Uterus (tissue), 4 donors: ENCODE data around the gene PMEPA1. TPM values are rescaled to one million over a fixed set of nuclear protein-coding genes. Genes with fewer than 3 reads are reported as not detected.

Experiments
- DNase-seq, 2 donors: peaks; one replicate each; pipeline ENCODE4 v3.0.0-alpha.2; 2019 to 2020
- H3K27ac ChIP-seq, 2 donors: fragments of 200-600 bp; sonication (generic); 1 replicate in 1 of 2; 2 replicates in 1 of 2; pipeline ENCODE4 v1.5.1; 2016 to 2018
- H3K27me3 ChIP-seq, 2 donors: fragments of 200-600 bp; sonication (generic); one replicate each; pipeline ENCODE4 v1.5.1; 2018 to 2019; ENCODE audit warnings: control low read depth in 1 of 2
- H3K36me3 ChIP-seq, 2 donors: fragments of 200-600 bp; sonication (generic); one replicate each; pipeline ENCODE4 v1.5.1; 2019; ENCODE audit warnings: control low read depth in 1 of 2
- H3K4me1 ChIP-seq, 2 donors: fragments of 200-600 bp; sonication (generic); one replicate each; pipeline ENCODE4 v1.5.1; 2018 to 2019; ENCODE audit warnings: control low read depth in 1 of 2
- H3K4me3 ChIP-seq, 2 donors: fragments of 200-600 bp; sonication (generic); 1 replicate in 1 of 2; 2 replicates in 1 of 2; pipeline ENCODE4 v1.5.1; 2018 to 2019; ENCODE audit warnings: mild to moderate bottlenecking in 1 of 2
- H3K9me3 ChIP-seq, 2 donors: fragments of 200-600 bp; sonication (generic); one replicate each; pipeline ENCODE4 v1.5.1; 2019; ENCODE audit warnings: control low read depth in 1 of 2
- POLR2A ChIP-seq, 2 donors: fragments of 450-650 bp; IDR thresholded peaks; one replicate each; pipeline ENCODE4 v1.6.1; 2016; ENCODE audit warnings: antibody characterized with exemption in 2 of 2, mild to moderate bottlenecking in 1 of 2, moderate library complexity in 1 of 2
- intact Hi-C: fragments of 100-400 bp; cut with DNase I; formaldehyde crosslinking; loops from one replicate; pipeline ENCODE4 v1.15.1; 2023; ENCODE audit warnings: low total_unique reads
- total RNA-seq, 4 donors: library from RNA; depleted of rRNA in 3 of 4; stranded (reverse); fragments of >200 nt in 3 of 4; gene quantifications; one replicate each; pipeline versions ENCODE4 v1.1.0 to v1.2.4, GENCODE V29; 2014 to 2023
- TF ChIP-seq, protein P1 (sequence below), 4 experiments: fragments of 200-600 bp in 2 of 4; fragments of 450-650 bp in 2 of 4; sonication (generic) in 2 of 4; IDR thresholded peaks; one replicate each; pipeline ENCODE4 v1.5.1; 2016 to 2019; ENCODE audit warnings: antibody characterized with exemption in 4 of 4, mild to moderate bottlenecking in 2 of 4, moderate library complexity in 1 of 4
- donor health status: DM: yes; HTN: yes; CAD: no.

The PMEPA1 gene
- total RNA-seq, 4 donors from 2014 or later: 5.6 to 51.9 (median 33.5) TPM

- no peaks in the 10 kb centered on the region for H3K36me3 ChIP-seq
- H3K4me1 ChIP-seq: peaks cover 0 to 6% of the 10 kb centered on the region in 2 donors
- TF ChIP-seq, protein P1, sequence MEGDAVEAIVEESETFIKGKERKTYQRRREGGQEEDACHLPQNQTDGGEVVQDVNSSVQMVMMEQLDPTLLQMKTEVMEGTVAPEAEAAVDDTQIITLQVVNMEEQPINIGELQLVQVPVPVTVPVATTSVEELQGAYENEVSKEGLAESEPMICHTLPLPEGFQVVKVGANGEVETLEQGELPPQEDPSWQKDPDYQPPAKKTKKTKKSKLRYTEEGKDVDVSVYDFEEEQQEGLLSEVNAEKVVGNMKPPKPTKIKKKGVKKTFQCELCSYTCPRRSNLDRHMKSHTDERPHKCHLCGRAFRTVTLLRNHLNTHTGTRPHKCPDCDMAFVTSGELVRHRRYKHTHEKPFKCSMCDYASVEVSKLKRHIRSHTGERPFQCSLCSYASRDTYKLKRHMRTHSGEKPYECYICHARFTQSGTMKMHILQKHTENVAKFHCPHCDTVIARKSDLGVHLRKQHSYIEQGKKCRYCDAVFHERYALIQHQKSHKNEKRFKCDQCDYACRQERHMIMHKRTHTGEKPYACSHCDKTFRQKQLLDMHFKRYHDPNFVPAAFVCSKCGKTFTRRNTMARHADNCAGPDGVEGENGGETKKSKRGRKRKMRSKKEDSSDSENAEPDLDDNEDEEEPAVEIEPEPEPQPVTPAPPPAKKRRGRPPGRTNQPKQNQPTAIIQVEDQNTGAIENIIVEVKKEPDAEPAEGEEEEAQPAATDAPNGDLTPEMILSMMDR (IDR thresholded peaks at IDR 0.05): no peak
- no peak overlapping the region for H3K27ac ChIP-seq
- H3K4me3 ChIP-seq: no peak overlapping the region
- H3K9me3 ChIP-seq: no peaks in the 10 kb centered on the region
- intact Hi-C loops: no loop called here
- no peak for DNase-seq
- H3K27me3 ChIP-seq: no peaks in the 10 kb centered on the region
Observed at GRCh38 chr20:57743450-57744095, 33.8 kb upstream of the PMEPA1 start.

DNA sequence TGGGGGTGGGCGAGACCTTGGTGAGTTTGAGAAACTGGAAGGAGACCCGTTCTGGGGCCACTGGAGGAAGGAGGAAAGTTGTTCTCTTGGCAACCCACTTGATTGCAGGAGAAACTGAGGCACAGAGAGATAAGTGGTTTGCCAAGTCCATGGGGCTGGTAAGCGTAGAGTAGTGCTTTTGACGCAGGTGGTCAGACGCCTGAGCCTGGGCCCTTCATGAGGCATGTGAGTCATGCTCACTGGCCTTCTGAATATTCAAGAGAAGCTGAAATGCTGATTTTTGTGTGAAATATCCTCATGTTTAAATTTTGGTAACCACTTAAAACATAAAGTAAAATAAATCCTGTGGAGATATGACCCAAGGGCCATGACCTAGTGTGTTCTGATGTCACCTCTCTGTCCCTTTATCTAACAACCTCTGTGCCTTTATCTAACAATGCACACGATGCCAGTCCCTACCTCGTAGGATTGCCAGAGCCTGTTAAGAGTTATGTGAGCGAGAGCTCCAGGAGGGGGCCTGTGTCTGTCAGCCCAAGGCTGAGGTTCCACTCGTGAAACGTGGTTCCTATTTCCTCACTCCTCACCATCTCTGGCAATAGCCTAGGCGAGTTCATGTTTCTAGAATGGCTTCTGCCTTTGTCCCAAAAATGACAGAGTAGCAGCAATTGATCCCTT lies 32.8 kb upstream of the PMEPA1 start:
- Histone ChIP-seq H3K4me1 (peaks cover 0 to under 1% of the 10 kb centered on the region in 2 donors), H3K9me3 (no peaks in the 10 kb centered on the region), H3K36me3 (no peaks in the 10 kb centered on the region), H3K27me3 (no peaks in the 10 kb centered on the region), H3K4me3 (no peak overlapping the region), H3K27ac (no peak overlapping the region)
- no peak for TF ChIP-seq POLR2A (IDR thresholded peaks at IDR 0.05)
- TF ChIP-seq, protein P1 (IDR thresholded peaks at IDR 0.05): no peak
- DNase-seq: no peak
- intact Hi-C loops: no loop called here

DNA sequence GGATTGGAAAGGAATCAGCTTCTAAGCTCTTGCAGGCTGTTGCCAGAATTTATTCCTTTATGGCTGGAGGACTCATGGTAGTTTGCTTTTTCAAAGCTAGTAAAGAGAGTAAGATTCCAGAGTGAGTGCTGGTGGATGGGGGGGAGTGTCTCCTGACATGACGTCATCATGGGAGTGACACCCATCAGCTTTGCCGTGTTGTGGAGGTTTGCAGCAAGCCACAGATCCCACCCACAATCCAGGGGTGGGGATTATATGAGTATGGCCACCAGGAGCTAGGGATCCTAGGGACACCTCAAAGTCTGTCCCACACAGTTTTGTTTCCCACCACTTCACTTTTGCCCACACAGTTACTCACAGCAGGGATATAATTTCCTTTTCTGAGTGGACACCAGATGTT lies 28.7 kb upstream of the PMEPA1 start:
- no peak overlapping the region for H3K27ac ChIP-seq
- H3K4me3 ChIP-seq: no peak overlapping the region
- no peaks in the 10 kb centered on the region for H3K4me1 ChIP-seq
- H3K36me3 ChIP-seq: no peaks in the 10 kb centered on the region
- TF ChIP-seq, protein P1 (IDR thresholded peaks at IDR 0.05): no peak
- TF ChIP-seq POLR2A (IDR thresholded peaks at IDR 0.05): no peak
- H3K27me3 ChIP-seq: no peaks in the 10 kb centered on the region
- intact Hi-C loops: no loop called here
- no peak for DNase-seq
- no peaks in the 10 kb centered on the region for H3K9me3 ChIP-seq

GRCh38 chr20:57738053-57738452 lies 28.2 kb upstream of the PMEPA1 start:
- Histone ChIP-seq H3K4me3 (no peak overlapping the region), H3K4me1 (no peaks in the 10 kb centered on the region), H3K27ac (no peak overlapping the region), H3K36me3 (no peaks in the 10 kb centered on the region), H3K27me3 (no peaks in the 10 kb centered on the region), H3K9me3 (no peaks in the 10 kb centered on the region)
- TF ChIP-seq, protein P1 (IDR thresholded peaks at IDR 0.05): no peak
- no peak for TF ChIP-seq POLR2A (IDR thresholded peaks at IDR 0.05)
- intact Hi-C loops: no loop called here
- DNase-seq: no peak

DNA sequence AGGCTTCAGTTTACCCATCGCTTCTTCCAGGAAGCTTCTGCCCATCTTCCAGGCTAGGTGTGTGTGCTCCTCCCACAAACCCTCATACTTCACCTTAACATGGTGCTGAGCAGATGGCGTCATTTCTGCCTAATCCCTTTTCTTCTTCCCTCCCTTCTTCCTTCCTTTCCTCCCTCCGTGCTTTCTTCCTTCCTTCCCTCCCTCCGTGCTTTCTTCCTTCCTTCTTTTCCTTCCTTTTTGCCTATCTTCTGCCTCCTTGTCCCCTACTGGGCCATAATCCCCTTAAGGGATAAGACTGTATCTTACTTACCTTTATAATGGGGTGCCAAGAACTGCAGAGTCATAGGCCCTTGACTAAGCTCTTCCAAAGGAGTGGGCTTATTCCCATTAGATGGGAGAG lies 27.5 kb upstream of the PMEPA1 start:
- Histone ChIP-seq H3K36me3 (no peaks in the 10 kb centered on the region), H3K27ac (no peak overlapping the region), H3K9me3 (no peaks in the 10 kb centered on the region), H3K4me1 (no peaks in the 10 kb centered on the region), H3K4me3 (no peak overlapping the region), H3K27me3 (no peaks in the 10 kb centered on the region)
- TF ChIP-seq, protein P1 (IDR thresholded peaks at IDR 0.05): no peak
- TF ChIP-seq POLR2A (IDR thresholded peaks at IDR 0.05): no peak
- intact Hi-C loops: no loop called here
- DNase-seq: no peak
